UCSD-AML1 (cell line): ENCODE data around the gene PES1.
"Not testable (repeated sequence)": the region's sequence is repeated elsewhere in the genome, so short reads cannot be mapped to it uniquely, and the experiment has no call there.

ENCODE experiments used
- DNase-seq: peaks from one replicate; lab custom pipeline; 2025; ENCODE audit not compliant: unreplicated experiment; lab: John Stamatoyannopoulos, UW

PES1 gene

GRCh38 chr22:30556388-30556787 lies 35.3 kb downstream of the PES1 start:
- no peak for DNase-seq

- no peak for DNase-seq
Observed at GRCh38 chr22:30555282-30556210, 36.2 kb downstream of the PES1 start.

- no peak for DNase-seq
Observed at GRCh38 chr22:30553971-30554370, 37.7 kb downstream of the PES1 start.

GRCh38 chr22:30552719-30553118 lies 39.0 kb downstream of the PES1 start:
- DNase-seq, result no peak

GRCh38 chr22:30551813-30552212 lies 39.9 kb downstream of the PES1 start:
- DNase-seq, result not testable (repeated sequence)

GRCh38 chr22:30547188-30547587 lies 44.5 kb downstream of the PES1 start:
- no peak for DNase-seq

GRCh38 chr22:30546616-30547015 lies 45.1 kb downstream of the PES1 start, which contains the start of gene SEC14L6:
Gene SEC14L6, minus strand, starts transcription at chr22:30546741. Its CDS starts 59 bp downstream, at chr22:30546682.
- DNase-seq, result no peak

GRCh38 chr22:30542811-30543188 lies 48.9 kb downstream of the PES1 start:
- DNase-seq, result no peak

- DNase-seq, result no peak
Observed at GRCh38 chr22:30541961-30542810, 49.5 kb downstream of the PES1 start.

GRCh38 chr22:30541511-30541910 lies 50.2 kb downstream of the PES1 start:
- not testable (repeated sequence) for DNase-seq

GRCh38 chr22:30539368-30539767 lies 52.3 kb downstream of the PES1 start:
- no peak for DNase-seq

- no peak for DNase-seq
Observed at GRCh38 chr22:30538280-30538679, 53.4 kb downstream of the PES1 start.

- DNase-seq, result no peak
Observed at GRCh38 chr22:30537083-30537731, 54.5 kb downstream of the PES1 start.

- DNase-seq, result no peak
Observed at GRCh38 chr22:30535182-30535581, 56.5 kb downstream of the PES1 start.

- no peak for DNase-seq
Observed at GRCh38 chr22:30531651-30532608, 59.8 kb downstream of the PES1 start.

GRCh38 chr22:30526656-30527055 lies 65.1 kb downstream of the PES1 start:
- no peak for DNase-seq
